GM18507 (cell line): ENCODE data around the gene SLC41A3.

Experiments used
- DNase-seq: peaks from one replicate; pipeline ENCODE4 v3.0.0; 2011; ENCODE audit warnings: low read depth; ENCODE audit not compliant: insufficient read length; ENCODE audit errors: extremely low spot score
- FAIRE-seq: peaks from 2 replicates; lab custom pipeline; 2011; peaks lifted over from hg19 to GRCh38; lab: Jason Lieb, UNC

SLC41A3 gene

GRCh38 chr3:126035362-126036050 is 48.4 kb downstream of the SLC41A3 start:
- FAIRE-seq, result no peak
- DNase-seq, result no peak

GRCh38 chr3:126034481-126035361 is 49.2 kb downstream of the SLC41A3 start:
- DNase-seq, result no peak
- no peak for FAIRE-seq

- no peak for DNase-seq
- FAIRE-seq, result no peak
Measured at GRCh38 chr3:126033765-126034164, 50.2 kb downstream of the SLC41A3 start.

GRCh38 chr3:126033051-126033745 is 50.7 kb downstream of the SLC41A3 start:
- no peak for FAIRE-seq
- no peak for DNase-seq

GRCh38 chr3:126031981-126032471 is 51.9 kb downstream of the SLC41A3 start:
- DNase-seq (no peak), FAIRE-seq (no peak)

- no peak for FAIRE-seq
- no peak for DNase-seq
Measured at GRCh38 chr3:126030455-126030854, 53.5 kb downstream of the SLC41A3 start.

- DNase-seq (no peak), FAIRE-seq (no peak)
Measured at GRCh38 chr3:126029241-126029640, 54.7 kb downstream of the SLC41A3 start.

- no peak for FAIRE-seq
- no peak for DNase-seq
Measured at GRCh38 chr3:126028096-126028495, 55.8 kb downstream of the SLC41A3 start.

- DNase-seq, result no peak
Measured at GRCh38 chr3:126026761-126027160, 57.2 kb downstream of the SLC41A3 start.

GRCh38 chr3:126026277-126026751 is 57.6 kb downstream of the SLC41A3 start:
- no peak for DNase-seq
- no peak for FAIRE-seq

More at GRCh38 chr3:126026761-126027160, 57.2 kb downstream of the SLC41A3 start:
- FAIRE-seq, result no peak

- no peak for DNase-seq
- FAIRE-seq, result no peak
Measured at GRCh38 chr3:126025862-126026261, 58.1 kb downstream of the SLC41A3 start.

GRCh38 chr3:126025116-126025729 is 58.7 kb downstream of the SLC41A3 start:
- FAIRE-seq, result no peak
- no peak for DNase-seq

GRCh38 chr3:126024049-126024854 is 59.7 kb downstream of the SLC41A3 start:
- no peak for DNase-seq
- no peak for FAIRE-seq

GRCh38 chr3:126023390-126023789 is 60.5 kb downstream of the SLC41A3 start:
- DNase-seq, result no peak
- no peak for FAIRE-seq

GRCh38 chr3:126022741-126023359 is 61.1 kb downstream of the SLC41A3 start:
- no peak for FAIRE-seq

GRCh38 chr3:126021702-126022101 is 62.2 kb downstream of the SLC41A3 start:
- no peak for DNase-seq
- no peak for FAIRE-seq

More at GRCh38 chr3:126022741-126023359, 61.1 kb downstream of the SLC41A3 start:
- DNase-seq, result no peak

- no peak for DNase-seq
- no peak for FAIRE-seq
Measured at GRCh38 chr3:126021224-126021623, 62.7 kb downstream of the SLC41A3 start.

GRCh38 chr3:126019683-126020082 is 64.2 kb downstream of the SLC41A3 start:
- FAIRE-seq, result no peak

More at GRCh38 chr3:126019683-126020082, 64.2 kb downstream of the SLC41A3 start:
- DNase-seq, result no peak
